ENCODE measurements around the gene SEPTIN10. TPM values are rescaled to one million over a fixed set of nuclear protein-coding genes. Genes with fewer than 3 reads are reported as not detected.

The SEPTIN10 gene
- total RNA-seq, 1 experiment from 2014 or later = 113 TPM

- no peaks in the 10 kb centered on the region for H3K36me3 ChIP-seq (ENCODE audit: control insufficient read depth in 1 of 2, insufficient read depth in 2 of 2, low read length in 2 of 2)
- no peaks in the 10 kb centered on the region for H3K9me3 ChIP-seq (ENCODE audit: control insufficient read depth in 1 of 2, insufficient read depth in 1 of 2, low read depth in 1 of 2, low read length in 2 of 2)
- no peaks in the 10 kb centered on the region for H3K27me3 ChIP-seq (ENCODE audit: insufficient read depth, low read length)
- H3K9ac ChIP-seq (ENCODE audit: low read length) = no peak overlapping the region
- no peak overlapping the region for H3K4me2 ChIP-seq (ENCODE audit: low read length)
- no peak for DNase-seq (ENCODE audit: low read depth, low spot score)
- no peaks in the 10 kb centered on the region for H3K79me2 ChIP-seq (ENCODE audit: insufficient read depth, low read length)
- ATAC-seq = no peak
- ChIA-PET RAD21 (ENCODE audit: low non-redundant PET in 1 of 2, low total read pairs in 2 of 2, uncharacterized antibody in 2 of 2, unreplicated experiment in 2 of 2) (no interaction called here), POLR2A (no interaction called here), CTCF (interaction anchor here (0.8 kb wide), 1 partner anchor 25 kb away, joined by 3 read pairs; no protein-coding TSS in a partner anchor)
- no TSS peak for BruUV-seq (replicated peaks)
- H4K20me1 ChIP-seq (ENCODE audit: insufficient read depth) = no peaks in the 10 kb centered on the region
- H2AFZ ChIP-seq (ENCODE audit: low read depth, low read length, poor library complexity, severe bottlenecking) = no peak overlapping the region
- H3K9me2 ChIP-seq (ENCODE audit: insufficient read depth) = no peaks in the 10 kb centered on the region
- no peak overlapping the region for H3K4me3 ChIP-seq (replicated peaks in 1 of 2; ENCODE audit: low read depth in 1 of 2, low read length in 2 of 2)
- H3K4me1 ChIP-seq (ENCODE audit: control insufficient read depth in 1 of 2, insufficient read depth in 2 of 2, low read length in 2 of 2) = no peaks in the 10 kb centered on the region
- intact Hi-C loops (cut with micrococcal nuclease) = no loop called here
- H3K27ac ChIP-seq (ENCODE audit: low read depth, low read length) = no peak overlapping the region
- no peak for TF ChIP-seq RAD21 (IDR thresholded peaks at IDR 0.05; ENCODE audit: low read depth)
- no peak for TF ChIP-seq ZBTB33 (IDR thresholded peaks at IDR 0.05; ENCODE audit: extremely low read depth, insufficient replicate concordance, low read length)
- no peak for TF ChIP-seq ATF3 (IDR thresholded peaks at IDR 0.05)
- no peak for TF ChIP-seq CTCF (IDR thresholded peaks at IDR 0.05 in 2 of 3, conservative IDR thresholded peaks at IDR 0.05 in 1 of 3; ENCODE audit: borderline replicate concordance in 1 of 3, insufficient read depth in 1 of 3, low read depth in 2 of 3, low read length in 2 of 3)
- TF ChIP-seq, protein P1, sequence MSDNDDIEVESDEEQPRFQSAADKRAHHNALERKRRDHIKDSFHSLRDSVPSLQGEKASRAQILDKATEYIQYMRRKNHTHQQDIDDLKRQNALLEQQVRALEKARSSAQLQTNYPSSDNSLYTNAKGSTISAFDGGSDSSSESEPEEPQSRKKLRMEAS (IDR thresholded peaks at IDR 0.05) = no peak
- no peak for TF ChIP-seq POLR2AphosphoS5 (IDR thresholded peaks at IDR 0.05; ENCODE audit: low read depth, low read length)
- no peak for TF ChIP-seq REST (IDR thresholded peaks at IDR 0.05; ENCODE audit: low read depth)
- no peak for TF ChIP-seq CEBPB (IDR thresholded peaks at IDR 0.05; ENCODE audit: low read depth)
- TF ChIP-seq JUND (IDR thresholded peaks at IDR 0.05) = no peak
- no peak for TF ChIP-seq SP1 (IDR thresholded peaks at IDR 0.05; ENCODE audit: low read depth)
- TF ChIP-seq EZH2phosphoT487 (IDR thresholded peaks at IDR 0.05; ENCODE audit: borderline replicate concordance) = no peak
- no peak for TF ChIP-seq ELF1 (IDR thresholded peaks at IDR 0.05; ENCODE audit: borderline replicate concordance, low read depth)
- no peak for TF ChIP-seq ZFX (IDR thresholded peaks at IDR 0.05)
- TF ChIP-seq EZH2 (IDR thresholded peaks at IDR 0.05) = no peak
Observed at GRCh38 chr2:109654326-109655050, 40.7 kb upstream of the SEPTIN10 start.
